ENCODE data around the gene MATN4.
A peak's percentile ranks its signal among the peaks of the same experiment; 100 is the strongest.

MATN4 gene

GRCh38 chr20:45325371-45325770 is 17.3 kb upstream of the MATN4 start:
- DNase-seq (ENCODE audit: low read depth) = no peak
- H3K4me3 ChIP-seq (ENCODE audit: low read depth, low read length) = no peak overlapping the region
- TF ChIP-seq MAX (IDR thresholded peaks at IDR 0.05; ENCODE audit: low read depth, low read length) (no peak), POLR2A (IDR thresholded peaks at IDR 0.05; ENCODE audit: extremely low read depth, insufficient read length) (no peak), MYC (IDR thresholded peaks at IDR 0.05; ENCODE audit: low read depth, low read length) (no peak), CTCF (IDR thresholded peaks at IDR 0.05; ENCODE audit: low read depth, low read length) (no peak)

GRCh38 chr20:45323731-45324130 is 15.6 kb upstream of the MATN4 start:
- no peak for TF ChIP-seq MAX (IDR thresholded peaks at IDR 0.05; ENCODE audit: low read depth, low read length)
- no peak for DNase-seq (ENCODE audit: low read depth)
- H3K4me3 ChIP-seq (ENCODE audit: low read depth, low read length) = no peak overlapping the region

- DNase-seq (ENCODE audit: low read depth) = peak; percentile 85
- no peak overlapping the region for H3K4me3 ChIP-seq (ENCODE audit: low read depth, low read length)
- TF ChIP-seq POLR2A (IDR thresholded peaks at IDR 0.05; ENCODE audit: extremely low read depth, insufficient read length) (no peak), MYC (IDR thresholded peaks at IDR 0.05; ENCODE audit: low read depth, low read length) (no peak; the same call in 1 of the 2 replicates), CTCF (IDR thresholded peaks at IDR 0.05; ENCODE audit: low read depth, low read length) (no peak), MAX (IDR thresholded peaks at IDR 0.05; ENCODE audit: low read depth, low read length) (peak; percentile 68)
Measured at GRCh38 chr20:45322952-45323383, 14.9 kb upstream of the MATN4 start.

GRCh38 chr20:45320948-45321595 is 13.0 kb upstream of the MATN4 start:
- peak; percentile 90 for DNase-seq (ENCODE audit: low read depth)

GRCh38 chr20:45318948-45319347 is 10.8 kb upstream of the MATN4 start:
- peak overlapping the region; percentile 29 for H3K4me3 ChIP-seq (ENCODE audit: low read depth, low read length)
- peak; percentile 70 for DNase-seq (ENCODE audit: low read depth)
- TF ChIP-seq MYC (IDR thresholded peaks at IDR 0.05; ENCODE audit: low read depth, low read length) = no peak
- TF ChIP-seq CTCF (IDR thresholded peaks at IDR 0.05; ENCODE audit: low read depth, low read length) = no peak
- no peak for TF ChIP-seq POLR2A (IDR thresholded peaks at IDR 0.05; ENCODE audit: extremely low read depth, insufficient read length)
- TF ChIP-seq MAX (IDR thresholded peaks at IDR 0.05; ENCODE audit: low read depth, low read length) = no peak

More at GRCh38 chr20:45320948-45321595, 13.0 kb upstream of the MATN4 start:
- no peak overlapping the region for H3K4me3 ChIP-seq (ENCODE audit: low read depth, low read length)
- TF ChIP-seq MYC (IDR thresholded peaks at IDR 0.05; ENCODE audit: low read depth, low read length) (no peak), CTCF (IDR thresholded peaks at IDR 0.05; ENCODE audit: low read depth, low read length) (no peak), POLR2A (IDR thresholded peaks at IDR 0.05; ENCODE audit: extremely low read depth, insufficient read length) (no peak), MAX (IDR thresholded peaks at IDR 0.05; ENCODE audit: low read depth, low read length) (no peak)

GRCh38 chr20:45318386-45318939 is 10.4 kb upstream of the MATN4 start:
- no peak for TF ChIP-seq POLR2A (IDR thresholded peaks at IDR 0.05; ENCODE audit: extremely low read depth, insufficient read length)
- TF ChIP-seq CTCF (IDR thresholded peaks at IDR 0.05; ENCODE audit: low read depth, low read length) = no peak
- TF ChIP-seq MAX (IDR thresholded peaks at IDR 0.05; ENCODE audit: low read depth, low read length) = no peak
- TF ChIP-seq MYC (IDR thresholded peaks at IDR 0.05; ENCODE audit: low read depth, low read length) = no peak
- peak overlapping the region; percentile 29 for H3K4me3 ChIP-seq (ENCODE audit: low read depth, low read length)
- DNase-seq (ENCODE audit: low read depth) = peak; percentile 65

Data from NB4 (cell line).